Measurements from ENCODE around the gene SORCS2.

DNA sequence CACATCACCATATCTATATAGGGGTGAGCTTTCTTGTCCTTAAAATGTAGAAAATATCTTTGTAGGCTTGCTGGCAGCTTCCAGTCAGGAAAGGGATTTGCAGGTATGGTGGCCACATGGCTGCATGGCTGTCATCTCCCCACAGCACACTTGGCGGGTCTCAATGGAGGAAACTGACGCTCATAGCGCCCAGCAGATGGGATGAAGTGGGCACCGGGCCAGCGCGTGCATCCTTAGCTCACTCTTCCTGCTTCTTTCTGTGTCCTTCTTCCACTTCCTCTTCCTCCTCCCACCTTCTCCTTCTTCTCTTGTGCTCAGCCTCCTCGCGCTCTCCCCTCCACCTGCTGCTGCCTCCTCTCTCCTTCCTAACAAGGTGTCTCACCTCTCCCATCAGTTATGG is 398.6 kb downstream of the SORCS2 start:
- TF ChIP-seq, protein P1, sequence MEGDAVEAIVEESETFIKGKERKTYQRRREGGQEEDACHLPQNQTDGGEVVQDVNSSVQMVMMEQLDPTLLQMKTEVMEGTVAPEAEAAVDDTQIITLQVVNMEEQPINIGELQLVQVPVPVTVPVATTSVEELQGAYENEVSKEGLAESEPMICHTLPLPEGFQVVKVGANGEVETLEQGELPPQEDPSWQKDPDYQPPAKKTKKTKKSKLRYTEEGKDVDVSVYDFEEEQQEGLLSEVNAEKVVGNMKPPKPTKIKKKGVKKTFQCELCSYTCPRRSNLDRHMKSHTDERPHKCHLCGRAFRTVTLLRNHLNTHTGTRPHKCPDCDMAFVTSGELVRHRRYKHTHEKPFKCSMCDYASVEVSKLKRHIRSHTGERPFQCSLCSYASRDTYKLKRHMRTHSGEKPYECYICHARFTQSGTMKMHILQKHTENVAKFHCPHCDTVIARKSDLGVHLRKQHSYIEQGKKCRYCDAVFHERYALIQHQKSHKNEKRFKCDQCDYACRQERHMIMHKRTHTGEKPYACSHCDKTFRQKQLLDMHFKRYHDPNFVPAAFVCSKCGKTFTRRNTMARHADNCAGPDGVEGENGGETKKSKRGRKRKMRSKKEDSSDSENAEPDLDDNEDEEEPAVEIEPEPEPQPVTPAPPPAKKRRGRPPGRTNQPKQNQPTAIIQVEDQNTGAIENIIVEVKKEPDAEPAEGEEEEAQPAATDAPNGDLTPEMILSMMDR (IDR thresholded peaks at IDR 0.05; ENCODE audit: poor library complexity, severe bottlenecking) = no peak
- TF ChIP-seq EP300 (conservative IDR thresholded peaks at IDR 0.05; ENCODE audit: poor library complexity, severe bottlenecking) (no peak), POLR2AphosphoS5 (IDR thresholded peaks at IDR 0.05) (no peak), RAD21 (conservative IDR thresholded peaks at IDR 0.05) (no peak), EZH2 (IDR thresholded peaks at IDR 0.05; ENCODE audit: borderline replicate concordance, insufficient read depth, low read length, poor library complexity, severe bottlenecking) (no peak), MXI1 (conservative IDR thresholded peaks at IDR 0.05; ENCODE audit: poor library complexity, severe bottlenecking) (no peak), SMC3 (conservative IDR thresholded peaks at IDR 0.05; ENCODE audit: poor library complexity) (no peak)
- TF ChIP-seq, protein P2, sequence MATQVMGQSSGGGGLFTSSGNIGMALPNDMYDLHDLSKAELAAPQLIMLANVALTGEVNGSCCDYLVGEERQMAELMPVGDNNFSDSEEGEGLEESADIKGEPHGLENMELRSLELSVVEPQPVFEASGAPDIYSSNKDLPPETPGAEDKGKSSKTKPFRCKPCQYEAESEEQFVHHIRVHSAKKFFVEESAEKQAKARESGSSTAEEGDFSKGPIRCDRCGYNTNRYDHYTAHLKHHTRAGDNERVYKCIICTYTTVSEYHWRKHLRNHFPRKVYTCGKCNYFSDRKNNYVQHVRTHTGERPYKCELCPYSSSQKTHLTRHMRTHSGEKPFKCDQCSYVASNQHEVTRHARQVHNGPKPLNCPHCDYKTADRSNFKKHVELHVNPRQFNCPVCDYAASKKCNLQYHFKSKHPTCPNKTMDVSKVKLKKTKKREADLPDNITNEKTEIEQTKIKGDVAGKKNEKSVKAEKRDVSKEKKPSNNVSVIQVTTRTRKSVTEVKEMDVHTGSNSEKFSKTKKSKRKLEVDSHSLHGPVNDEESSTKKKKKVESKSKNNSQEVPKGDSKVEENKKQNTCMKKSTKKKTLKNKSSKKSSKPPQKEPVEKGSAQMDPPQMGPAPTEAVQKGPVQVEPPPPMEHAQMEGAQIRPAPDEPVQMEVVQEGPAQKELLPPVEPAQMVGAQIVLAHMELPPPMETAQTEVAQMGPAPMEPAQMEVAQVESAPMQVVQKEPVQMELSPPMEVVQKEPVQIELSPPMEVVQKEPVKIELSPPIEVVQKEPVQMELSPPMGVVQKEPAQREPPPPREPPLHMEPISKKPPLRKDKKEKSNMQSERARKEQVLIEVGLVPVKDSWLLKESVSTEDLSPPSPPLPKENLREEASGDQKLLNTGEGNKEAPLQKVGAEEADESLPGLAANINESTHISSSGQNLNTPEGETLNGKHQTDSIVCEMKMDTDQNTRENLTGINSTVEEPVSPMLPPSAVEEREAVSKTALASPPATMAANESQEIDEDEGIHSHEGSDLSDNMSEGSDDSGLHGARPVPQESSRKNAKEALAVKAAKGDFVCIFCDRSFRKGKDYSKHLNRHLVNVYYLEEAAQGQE (IDR thresholded peaks at IDR 0.05; ENCODE audit: borderline replicate concordance) = no peak

Measured in neural cell (in vitro differentiated cells).